Right lobe of liver (tissue), 4 donors: Measurements from ENCODE around the gene USF2.

Experiments
- CTCF ChIP-seq, 4 donors: fragments of 200-600 bp in 3 of 4; fragments of 450-650 bp in 1 of 4; IDR thresholded peaks; one replicate each; pipeline versions ENCODE4 v1.5.1 to v1.8.0; 2016 to 2022; ENCODE audit warnings: antibody characterized with exemption in 4 of 4, mild to moderate bottlenecking in 2 of 4
- POLR2A ChIP-seq: fragments of 450-650 bp; IDR thresholded peaks from one replicate; pipeline ENCODE4 v1.6.1; 2017; ENCODE audit warnings: antibody characterized with exemption, mild to moderate bottlenecking
- donor health status: DM: no; HTN: no; CAD: no.
- donor health status: DM: no; HTN: no; CAD: no.
- donor health status: DM: no; HTN: yes; CAD: no.

DNA sequence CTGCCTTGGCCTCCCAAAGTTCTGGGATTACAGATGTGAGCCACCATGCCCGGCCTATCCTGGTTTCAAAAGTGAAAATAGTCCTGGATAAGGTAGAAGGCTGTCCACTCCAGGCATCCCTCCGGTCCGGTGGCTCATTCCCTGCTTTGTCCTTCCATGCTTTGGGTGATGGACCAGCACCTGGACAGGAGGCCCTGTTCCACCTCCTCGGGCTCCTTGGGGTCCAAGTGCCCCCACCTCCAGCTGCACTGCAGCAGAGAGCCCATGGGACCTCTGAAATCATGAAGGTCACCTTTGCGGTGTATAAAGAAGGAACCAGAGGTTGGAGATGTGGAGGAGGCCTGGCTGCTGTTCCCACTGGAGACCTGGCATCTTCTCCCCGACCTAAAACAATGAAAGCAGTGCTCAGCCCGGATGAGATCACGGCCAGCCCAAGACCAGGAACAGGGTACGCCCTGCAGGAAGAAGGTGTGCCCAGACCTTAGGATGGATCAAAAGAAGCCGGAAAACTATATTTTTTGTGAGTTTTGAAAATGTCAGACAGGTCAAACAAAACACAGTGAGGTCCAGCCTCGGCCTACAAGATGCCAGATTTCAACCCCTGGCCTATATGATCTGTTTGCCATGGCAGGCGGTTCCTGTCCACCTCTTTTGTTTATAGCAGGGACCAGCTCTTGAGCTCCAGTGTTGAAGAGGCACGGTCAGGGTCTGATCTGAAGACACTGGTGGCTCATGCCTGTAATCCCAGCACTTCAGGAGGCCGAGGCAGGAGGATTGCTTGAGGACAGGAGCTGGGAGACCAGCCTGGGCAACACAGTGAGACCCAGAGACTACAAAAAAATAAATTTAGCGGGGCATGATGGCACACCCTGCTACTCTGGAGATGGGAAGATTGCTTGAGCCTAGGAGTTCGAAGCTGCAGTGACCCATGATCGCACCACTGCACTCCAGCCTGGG is 14.1 kb upstream of the USF2 start:
- no peak for TF ChIP-seq CTCF (IDR thresholded peaks at IDR 0.05)
- no peak for TF ChIP-seq POLR2A
